Breast epithelium (tissue), 4 donors: ENCODE measurements around the gene PPP2R2B. TPM values are rescaled to one million over a fixed set of nuclear protein-coding genes. Genes with fewer than 3 reads are reported as not detected.

Experiments
- DNase-seq, 2 donors: peaks; one replicate each; pipeline ENCODE4 v3.0.0-alpha.2; 2019; ENCODE audit warnings: low spot score in 2 of 2
- H3K27ac ChIP-seq, 2 donors: fragments of 200-600 bp; sonication (generic) in 1 of 2; one replicate each; pipeline ENCODE4 v1.5.1; 2016 to 2019; ENCODE audit warnings: mild to moderate bottlenecking in 1 of 2
- H3K27me3 ChIP-seq, 2 donors: fragments of 200-600 bp; sonication (generic) in 1 of 2; one replicate each; pipeline versions ENCODE4 v1.5.1 to v1.6.0; 2017 to 2019; ENCODE audit warnings: control low read depth in 1 of 2, mild to moderate bottlenecking in 1 of 2
- H3K36me3 ChIP-seq: fragments of 200-600 bp; one replicate; pipeline ENCODE4 v1.5.1; 2019
- H3K4me1 ChIP-seq, 2 donors: fragments of 200-600 bp; sonication (generic); one replicate each; pipeline ENCODE4 v1.5.1; 2016 to 2019; ENCODE audit warnings: control low read depth in 1 of 2
- H3K4me3 ChIP-seq, 3 donors: fragments of 200-600 bp; sonication (generic); 1 replicate in 2 of 3; 2 replicates in 1 of 3; pipeline ENCODE4 v1.5.1; 2016 to 2019; ENCODE audit warnings: mild to moderate bottlenecking in 3 of 3, moderate library complexity in 2 of 3
- H3K9me3 ChIP-seq, 2 donors: fragments of 200-600 bp; sonication (generic) in 1 of 2; one replicate each; pipeline ENCODE4 v1.5.1; 2016 to 2019; ENCODE audit warnings: control low read depth in 1 of 2
- POLR2A ChIP-seq: fragments of 450-650 bp; IDR thresholded peaks from one replicate; pipeline ENCODE4 v1.6.1; 2016; ENCODE audit warnings: antibody characterized with exemption, mild to moderate bottlenecking, moderate library complexity
- POLR2AphosphoS5 ChIP-seq, 3 donors: sonication (generic); formaldehyde crosslinking; IDR thresholded peaks; one replicate each; pipeline ENCODE4 v1.6.1; 2017; ENCODE audit warnings: antibody characterized with exemption in 3 of 3
- intact Hi-C: fragments of 100-400 bp; cut with DNase I; formaldehyde crosslinking; loops from one replicate; pipeline ENCODE4 v1.15.1; 2023; ENCODE audit warnings: low total_unique reads
- total RNA-seq, 3 donors: library from RNA; depleted of rRNA; stranded (reverse); fragments of >200 nt; gene quantifications; one replicate each; pipeline ENCODE4 v1.1.0, GENCODE V29; 2016
- TF ChIP-seq, protein P1 (sequence below), 3 donors: fragments of 450-650 bp; IDR thresholded peaks; one replicate each; pipeline ENCODE4 v1.5.1; 2016 to 2017; ENCODE audit warnings: antibody characterized with exemption in 3 of 3, mild to moderate bottlenecking in 3 of 3, moderate library complexity in 3 of 3

PPP2R2B gene
- total RNA-seq, 3 donors from 2014 or later = 0.33 to 1.8 (median 1.6) TPM

- Histone ChIP-seq H3K27ac (no peak overlapping the region), H3K36me3 (no peaks in the 10 kb centered on the region), H3K9me3 (no peaks in the 10 kb centered on the region), H3K4me3 (no peak overlapping the region), H3K27me3 (no peaks in the 10 kb centered on the region), H3K4me1 (no peaks in the 10 kb centered on the region)
- TF ChIP-seq POLR2AphosphoS5 (IDR thresholded peaks at IDR 0.05) (no peak), POLR2A (no peak)
- TF ChIP-seq, protein P1, sequence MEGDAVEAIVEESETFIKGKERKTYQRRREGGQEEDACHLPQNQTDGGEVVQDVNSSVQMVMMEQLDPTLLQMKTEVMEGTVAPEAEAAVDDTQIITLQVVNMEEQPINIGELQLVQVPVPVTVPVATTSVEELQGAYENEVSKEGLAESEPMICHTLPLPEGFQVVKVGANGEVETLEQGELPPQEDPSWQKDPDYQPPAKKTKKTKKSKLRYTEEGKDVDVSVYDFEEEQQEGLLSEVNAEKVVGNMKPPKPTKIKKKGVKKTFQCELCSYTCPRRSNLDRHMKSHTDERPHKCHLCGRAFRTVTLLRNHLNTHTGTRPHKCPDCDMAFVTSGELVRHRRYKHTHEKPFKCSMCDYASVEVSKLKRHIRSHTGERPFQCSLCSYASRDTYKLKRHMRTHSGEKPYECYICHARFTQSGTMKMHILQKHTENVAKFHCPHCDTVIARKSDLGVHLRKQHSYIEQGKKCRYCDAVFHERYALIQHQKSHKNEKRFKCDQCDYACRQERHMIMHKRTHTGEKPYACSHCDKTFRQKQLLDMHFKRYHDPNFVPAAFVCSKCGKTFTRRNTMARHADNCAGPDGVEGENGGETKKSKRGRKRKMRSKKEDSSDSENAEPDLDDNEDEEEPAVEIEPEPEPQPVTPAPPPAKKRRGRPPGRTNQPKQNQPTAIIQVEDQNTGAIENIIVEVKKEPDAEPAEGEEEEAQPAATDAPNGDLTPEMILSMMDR (IDR thresholded peaks at IDR 0.05) = no peak
- DNase-seq = no peak
- intact Hi-C loops = no loop called here
Observed at GRCh38 chr5:146893991-146894390, 15.4 kb upstream of the PPP2R2B start.

DNA sequence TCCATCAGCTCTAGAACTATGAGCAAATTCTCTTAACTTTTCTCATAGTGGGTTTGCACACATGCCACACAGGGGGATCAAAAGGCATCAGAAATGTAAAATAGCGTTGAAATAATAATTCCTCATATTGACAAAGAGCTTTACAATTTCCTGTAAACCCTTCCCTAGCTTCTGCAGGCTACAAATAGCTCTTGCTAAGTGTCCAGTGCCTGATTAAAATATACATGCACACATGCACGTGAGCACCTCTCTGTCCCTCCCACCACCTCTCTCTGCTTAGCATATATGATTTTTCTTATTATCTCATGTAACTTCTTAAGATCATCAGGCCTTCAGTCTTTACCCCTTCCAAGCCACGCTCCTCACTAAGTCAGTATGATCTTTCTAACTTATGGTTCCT, 13.7 kb upstream of the PPP2R2B start:
- Histone ChIP-seq H3K27me3 (no peaks in the 10 kb centered on the region), H3K4me1 (no peaks in the 10 kb centered on the region), H3K4me3 (no peak overlapping the region), H3K9me3 (no peaks in the 10 kb centered on the region), H3K27ac (no peak overlapping the region), H3K36me3 (no peaks in the 10 kb centered on the region)
- no peak for TF ChIP-seq POLR2A
- TF ChIP-seq, protein P1 (IDR thresholded peaks at IDR 0.05) = no peak
- TF ChIP-seq POLR2AphosphoS5 (IDR thresholded peaks at IDR 0.05) = no peak
- intact Hi-C loops = no loop called here
- DNase-seq = no peak

DNA sequence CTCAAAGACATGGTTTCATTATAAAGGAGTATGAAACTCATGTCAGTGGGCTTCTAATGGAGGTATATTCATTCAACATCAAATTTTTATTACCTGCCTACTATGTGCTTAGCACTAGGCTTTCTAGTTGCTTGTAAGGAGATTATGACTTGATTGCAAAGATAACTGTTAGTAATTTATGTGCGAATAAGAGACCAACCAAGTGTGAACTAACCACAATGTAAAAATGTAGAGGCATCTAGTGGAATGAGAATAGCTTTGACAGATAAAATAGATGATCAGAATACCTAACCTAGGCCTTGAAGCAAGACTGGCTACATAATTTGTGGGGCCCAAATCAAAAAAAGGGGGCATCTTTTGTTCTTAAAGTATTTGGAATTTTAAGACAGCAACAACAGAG, 13.0 kb upstream of the PPP2R2B start:
- Histone ChIP-seq H3K9me3 (no peaks in the 10 kb centered on the region), H3K27ac (no peak overlapping the region), H3K36me3 (no peaks in the 10 kb centered on the region), H3K4me3 (no peak overlapping the region), H3K4me1 (no peaks in the 10 kb centered on the region), H3K27me3 (no peaks in the 10 kb centered on the region)
- intact Hi-C loops = no loop called here
- no peak for DNase-seq
- TF ChIP-seq POLR2A (no peak), POLR2AphosphoS5 (IDR thresholded peaks at IDR 0.05) (no peak)
- TF ChIP-seq, protein P1 (IDR thresholded peaks at IDR 0.05) = no peak

DNA sequence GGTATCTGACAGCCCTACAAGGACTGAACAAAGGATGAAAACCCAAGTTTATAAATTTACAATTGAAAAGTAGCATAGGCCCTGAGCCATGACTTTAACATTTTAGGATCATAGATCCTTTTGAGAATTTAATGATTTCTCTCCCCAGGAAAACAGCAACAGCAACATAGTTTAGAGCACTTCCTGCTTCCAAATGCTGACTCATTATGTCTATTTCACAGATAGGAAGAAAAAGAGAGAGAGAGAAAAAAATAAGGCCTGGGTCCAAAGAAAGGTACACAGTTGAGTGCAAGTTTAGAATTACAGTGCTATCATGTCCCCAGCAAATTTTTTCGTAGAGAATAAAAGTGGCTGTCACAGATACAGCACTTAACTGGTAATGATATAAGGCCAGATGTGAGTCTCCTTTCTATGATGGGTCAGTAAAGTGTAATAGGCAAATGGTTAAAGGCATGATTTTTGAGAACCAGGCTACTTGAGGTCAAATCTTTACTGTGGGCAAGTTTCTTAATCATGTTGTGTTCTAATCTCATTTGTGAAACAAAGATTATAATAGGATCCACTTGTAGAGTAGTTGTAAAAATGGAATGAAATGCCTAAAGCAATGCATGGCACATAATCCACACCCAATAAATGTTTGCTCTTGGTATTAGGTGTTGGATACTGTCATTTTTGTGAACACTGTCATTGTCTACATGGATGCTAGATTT, 12.3 kb upstream of the PPP2R2B start:
- H3K27me3 ChIP-seq = no peaks in the 10 kb centered on the region
- H3K27ac ChIP-seq = no peak overlapping the region
- intact Hi-C loops = no loop called here
- no peaks in the 10 kb centered on the region for H3K4me1 ChIP-seq
- H3K4me3 ChIP-seq = no peak overlapping the region
- DNase-seq = no peak
- no peak for TF ChIP-seq POLR2AphosphoS5 (IDR thresholded peaks at IDR 0.05)
- no peak for TF ChIP-seq POLR2A
- TF ChIP-seq, protein P1 (IDR thresholded peaks at IDR 0.05) = no peak
- H3K9me3 ChIP-seq = no peaks in the 10 kb centered on the region
- no peaks in the 10 kb centered on the region for H3K36me3 ChIP-seq

- H3K4me3 ChIP-seq = no peak overlapping the region
- no peak overlapping the region for H3K27ac ChIP-seq
- intact Hi-C loops = no loop called here
- TF ChIP-seq POLR2AphosphoS5 (IDR thresholded peaks at IDR 0.05) = no peak
- TF ChIP-seq POLR2A = no peak
- TF ChIP-seq, protein P1 (IDR thresholded peaks at IDR 0.05) = no peak
- no peaks in the 10 kb centered on the region for H3K4me1 ChIP-seq
- H3K27me3 ChIP-seq = no peaks in the 10 kb centered on the region
- no peaks in the 10 kb centered on the region for H3K36me3 ChIP-seq
- H3K9me3 ChIP-seq = no peaks in the 10 kb centered on the region
- DNase-seq = no peak
Observed at GRCh38 chr5:146890066-146890465, 11.5 kb upstream of the PPP2R2B start.
